WTC11 (cell line): Measurements from ENCODE around the gene PHLDA3. TPM values are rescaled to one million over a fixed set of nuclear protein-coding genes. Genes with fewer than 3 reads are reported as not detected.

Source experiments
- AR ChIP-seq: fragments of 250-450 bp; sonication (Bioruptor Pico); IDR thresholded peaks from 2 replicates; pipeline ENCODE4 v1.9.0; 2021; ENCODE audit warnings: mild to moderate bottlenecking
- ARID4B ChIP-seq: sonication (generic); formaldehyde crosslinking; IDR thresholded peaks from 2 replicates; pipeline ENCODE4 v1.8.0; 2023; ENCODE audit warnings: missing genetic modification reagents, mild to moderate bottlenecking, borderline replicate concordance
- ATF1 ChIP-seq: sonication (generic); formaldehyde crosslinking; IDR thresholded peaks from 2 replicates; pipeline ENCODE4 v1.8.1; 2023; ENCODE audit warnings: mild to moderate bottlenecking, moderate library complexity, missing genetic modification reagents
- ATF3 ChIP-seq: sonication (generic); formaldehyde crosslinking; conservative IDR thresholded peaks from 2 replicates; pipeline ENCODE4 v1.8.1; 2022; ENCODE audit warnings: mild to moderate bottlenecking, missing genetic modification reagents
- E2F4 ChIP-seq: sonication (generic); formaldehyde crosslinking; IDR thresholded peaks from 2 replicates; pipeline ENCODE4 v1.8.1; 2022; ENCODE audit warnings: low read depth, mild to moderate bottlenecking, moderate library complexity, missing genetic modification reagents, borderline replicate concordance
- E2F5 ChIP-seq: sonication (generic); formaldehyde crosslinking; IDR thresholded peaks from 2 replicates; pipeline ENCODE4 v1.8.1; 2022; ENCODE audit warnings: mild to moderate bottlenecking, moderate library complexity, missing genetic modification reagents
- ELF4 ChIP-seq: sonication (generic); formaldehyde crosslinking; IDR thresholded peaks from 2 replicates; pipeline ENCODE4 v1.8.1; 2022; ENCODE audit warnings: low read depth, mild to moderate bottlenecking, moderate library complexity, missing genetic modification reagents
- EMX1 ChIP-seq: fragments of 250-450 bp; sonication (Bioruptor Pico); IDR thresholded peaks from 2 replicates; pipeline ENCODE4 v1.8.0; 2021; ENCODE audit warnings: mild to moderate bottlenecking
- ESRRA ChIP-seq: sonication (generic); formaldehyde crosslinking; IDR thresholded peaks from 2 replicates; pipeline ENCODE4 v1.8.1; 2022; ENCODE audit warnings: mild to moderate bottlenecking, missing genetic modification reagents, borderline replicate concordance
- HMGXB4 ChIP-seq: sonication (generic); formaldehyde crosslinking; IDR thresholded peaks from 2 replicates; pipeline ENCODE4 v1.8.1; 2023; ENCODE audit warnings: mild to moderate bottlenecking, moderate library complexity, missing genetic modification reagents
- JUN ChIP-seq: sonication (generic); formaldehyde crosslinking; IDR thresholded peaks from 2 replicates; pipeline ENCODE4 v1.8.0; 2023; ENCODE audit warnings: mild to moderate bottlenecking, missing genetic modification reagents
- KAT7 ChIP-seq: sonication (generic); formaldehyde crosslinking; IDR thresholded peaks from 2 replicates; pipeline ENCODE4 v1.8.1; 2023; ENCODE audit warnings: missing genetic modification reagents, mild to moderate bottlenecking, borderline replicate concordance
- MYBL2 ChIP-seq: sonication (generic); formaldehyde crosslinking; IDR thresholded peaks from 2 replicates; pipeline ENCODE4 v1.8.1; 2023; ENCODE audit warnings: mild to moderate bottlenecking, moderate library complexity, missing genetic modification reagents
- NR2C2 ChIP-seq: sonication (generic); formaldehyde crosslinking; IDR thresholded peaks from 2 replicates; pipeline ENCODE4 v1.8.0; 2022; ENCODE audit warnings: mild to moderate bottlenecking, missing genetic modification reagents
- OVOL2 ChIP-seq: fragments of 250-450 bp; sonication (Bioruptor Pico); IDR thresholded peaks from 2 replicates; pipeline ENCODE4 v1.9.0; 2021; ENCODE audit warnings: mild to moderate bottlenecking, borderline replicate concordance
- PRRX2 ChIP-seq: fragments of 250-450 bp; sonication (Bioruptor Pico); IDR thresholded peaks from 2 replicates; pipeline ENCODE4 v1.8.0; 2021; ENCODE audit warnings: mild to moderate bottlenecking
- SMAD3 ChIP-seq: sonication (generic); formaldehyde crosslinking; IDR thresholded peaks from 2 replicates; pipeline ENCODE4 v1.8.0; 2022; ENCODE audit warnings: missing genetic modification reagents, mild to moderate bottlenecking, borderline replicate concordance
- USF1 ChIP-seq: sonication (generic); formaldehyde crosslinking; IDR thresholded peaks from 2 replicates; pipeline ENCODE4 v1.8.0; 2022; ENCODE audit warnings: mild to moderate bottlenecking, missing genetic modification reagents
- ZBTB43 ChIP-seq: sonication (generic); formaldehyde crosslinking; IDR thresholded peaks from 2 replicates; pipeline ENCODE4 v1.8.1; 2023; ENCODE audit warnings: mild to moderate bottlenecking, missing genetic modification reagents
- ZNF232 ChIP-seq: sonication (generic); formaldehyde crosslinking; IDR thresholded peaks from 2 replicates; pipeline ENCODE4 v1.8.0; 2022; ENCODE audit warnings: mild to moderate bottlenecking, missing genetic modification reagents
- ZNF416 ChIP-seq: fragments of 250-450 bp; sonication (Bioruptor Pico); IDR thresholded peaks from 2 replicates; pipeline ENCODE4 v1.9.0; 2021; ENCODE audit warnings: mild to moderate bottlenecking, inconsistent platforms
- ZNF425 ChIP-seq: fragments of 250-450 bp; sonication (Bioruptor Pico); conservative IDR thresholded peaks from 2 replicates; pipeline ENCODE4 v1.9.0; 2021; ENCODE audit warnings: mild to moderate bottlenecking
- total RNA-seq: library from RNA; stranded (reverse); gene quantifications from 3 replicates; pipeline ENCODE4 v1.2.3, GENCODE V29; 2021

Gene PHLDA3
- total RNA-seq, 1 experiment from 2014 or later: 95.1 TPM

- TF ChIP-seq SMAD3 (CRISPR knock-in tag) (peak; percentile 48; the same call in 1 of the 2 replicates), JUN (CRISPR knock-in tag) (no peak), AR (CRISPR knock-in tag) (no peak), ATF1 (no peak), OVOL2 (no peak), ZBTB43 (CRISPR knock-in tag) (no peak; the same call in 1 of the 2 replicates), ZNF232 (CRISPR knock-in tag) (no peak), E2F4 (CRISPR knock-in tag) (no peak), ATF3 (CRISPR knock-in tag) (no peak), ESRRA (CRISPR knock-in tag) (peak; percentile 87; the same call in 1 of the 2 replicates), NR2C2 (CRISPR knock-in tag) (no peak; the same call in 1 of the 2 replicates), MYBL2 (CRISPR knock-in tag) (peak; percentile 65; the same call in 1 of the 2 replicates), KAT7 (CRISPR knock-in tag) (peak; percentile 80; the same call in 1 of the 2 replicates), E2F5 (CRISPR knock-in tag) (peak; percentile 48; the same call in 1 of the 2 replicates), ZNF416 (CRISPR knock-in tag) (no peak), EMX1 (no peak), ZNF425 (no peak), ARID4B (CRISPR knock-in tag) (0 out of 2 replicates have a peak, but pooled peaks have one; percentile 33), USF1 (no peak), HMGXB4 (no peak; the same call in 1 of the 2 replicates), PRRX2 (CRISPR knock-in tag) (no peak), ELF4 (CRISPR knock-in tag) (peak; percentile 64; the same call in 1 of the 2 replicates)
Measured at GRCh38 chr1:201506557-201507359, 37.8 kb upstream of the PHLDA3 start, which contains the start of gene CSRP1 (continued).
